Activated T-cell treated with anti-CD3 and anti-CD28 coated beads for 48 hours (primary cell): ENCODE results near the gene HEG1.

Source experiments
- DNase-seq: peaks from one replicate; pipeline ENCODE4 v3.0.0-alpha.2; 2020; ENCODE audit warnings: low read depth

HEG1 gene

DNA sequence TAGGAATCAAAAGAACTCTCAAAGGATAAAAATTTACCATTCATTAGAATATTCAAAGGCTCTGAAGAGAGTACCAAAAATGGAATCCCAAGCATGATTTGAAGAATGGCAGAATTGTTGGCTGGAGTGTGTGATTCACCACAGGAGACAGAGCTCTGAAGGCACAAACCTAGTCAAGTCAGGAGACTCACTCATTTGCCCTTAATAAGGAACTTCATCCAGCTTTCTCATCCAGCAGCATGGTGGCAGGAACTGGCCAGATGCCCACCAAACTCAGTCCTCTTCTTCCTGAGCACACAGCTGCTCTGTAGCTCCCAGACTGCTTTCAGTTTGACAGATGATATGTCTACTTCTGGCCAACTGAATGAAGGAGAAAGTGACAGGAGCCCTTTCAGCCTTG lies 16.5 kb upstream of the HEG1 start:
- DNase-seq, result no peak

DNA sequence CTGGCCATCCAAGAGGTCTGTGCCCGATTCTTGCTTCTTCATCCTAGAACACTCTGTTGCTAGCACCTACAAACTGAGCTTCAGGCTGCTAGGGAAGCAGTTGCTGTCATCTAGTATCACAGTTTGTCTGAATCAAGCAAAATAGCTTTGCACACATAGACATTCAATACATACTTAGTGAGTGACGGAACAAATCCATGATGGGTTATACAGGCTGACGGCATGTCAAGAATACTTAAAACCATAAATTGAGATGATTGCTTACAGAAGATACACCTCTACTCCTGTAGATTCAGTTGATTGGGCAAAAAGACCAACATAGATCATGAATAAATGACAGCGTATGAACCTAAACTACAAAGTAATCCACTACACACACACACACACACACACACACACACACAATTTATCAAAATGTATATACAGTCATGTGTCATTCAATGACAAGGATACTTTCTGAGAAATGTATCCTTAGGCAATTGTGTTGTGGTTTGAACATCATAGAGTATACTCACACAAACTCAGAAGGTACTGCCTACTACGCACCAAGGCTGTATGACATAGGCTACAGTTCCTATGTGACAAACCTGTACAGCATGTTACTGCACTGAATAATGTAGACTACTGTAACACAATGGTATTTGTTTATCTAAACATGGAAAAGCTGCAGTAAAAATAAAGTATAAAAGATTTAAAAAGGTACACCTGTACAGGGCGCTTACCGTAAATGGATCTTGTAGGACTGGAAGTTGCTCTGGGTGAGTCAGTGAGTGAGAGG lies 14.4 kb upstream of the HEG1 start:
- no peak for DNase-seq

GRCh38 chr3:125069452-125069851 lies 13.7 kb upstream of the HEG1 start:
- DNase-seq, result no peak

- DNase-seq, result no peak
Observed at GRCh38 chr3:125068265-125068664, 12.5 kb upstream of the HEG1 start.

GRCh38 chr3:125067225-125067624 lies 11.4 kb upstream of the HEG1 start:
- no peak for DNase-seq

DNA sequence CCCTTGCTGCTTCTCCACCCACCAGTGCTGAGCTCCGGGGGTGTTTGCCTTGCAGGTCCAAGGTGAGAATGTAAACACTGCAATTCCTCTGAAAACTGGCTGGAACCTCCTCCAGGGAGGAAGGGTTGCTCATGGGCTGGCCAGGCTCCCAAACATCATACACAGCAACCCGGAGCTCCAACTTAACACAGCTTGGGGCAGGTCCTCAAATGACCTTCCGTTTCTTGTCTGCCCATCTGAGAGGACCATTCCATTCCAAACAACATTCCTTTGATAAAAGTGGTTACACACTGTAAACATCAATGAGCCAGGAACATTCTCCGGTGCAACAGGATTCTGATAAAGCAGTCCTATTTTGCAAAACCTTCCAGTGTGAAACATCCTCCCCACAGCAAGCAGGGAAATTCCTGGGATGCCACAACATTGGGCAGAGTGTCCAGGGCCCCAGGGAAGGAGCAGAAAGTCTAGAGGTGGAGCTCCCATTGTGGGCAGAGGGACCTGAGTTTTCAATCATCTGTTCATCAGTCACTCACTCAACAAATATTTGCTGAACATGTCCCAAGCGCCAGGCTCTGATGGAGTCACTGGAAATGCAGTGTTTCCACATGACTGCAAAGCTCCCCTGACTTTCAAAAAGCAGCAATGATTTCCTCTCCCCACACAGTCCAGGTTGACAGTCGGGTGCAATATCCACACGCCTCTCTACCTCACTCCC lies 7.3 kb upstream of the HEG1 start:
- DNase-seq, result no peak

DNA sequence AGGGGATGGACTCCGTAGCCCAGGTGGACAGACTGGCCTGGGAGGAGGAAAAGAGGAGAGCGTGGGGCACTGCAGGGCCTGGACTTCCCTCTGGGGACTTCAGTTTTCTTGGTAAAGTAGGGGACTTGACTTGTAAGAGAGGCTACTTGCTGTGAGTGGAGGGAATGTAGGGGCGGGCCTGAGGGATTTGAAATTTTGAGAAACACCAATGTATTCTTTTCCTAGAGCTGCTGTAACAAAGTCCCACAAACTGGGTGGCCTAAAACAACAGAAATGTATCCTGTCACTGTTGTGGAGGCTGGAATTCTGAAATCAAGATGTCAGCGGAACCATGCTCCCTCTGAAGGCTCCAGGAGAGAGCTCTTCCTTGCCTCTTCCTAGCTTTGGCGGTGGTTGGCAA lies 5.8 kb upstream of the HEG1 start:
- no peak for DNase-seq

- DNase-seq, result no peak
Observed at GRCh38 chr3:125061170-125061569, 5.4 kb upstream of the HEG1 start.

DNA sequence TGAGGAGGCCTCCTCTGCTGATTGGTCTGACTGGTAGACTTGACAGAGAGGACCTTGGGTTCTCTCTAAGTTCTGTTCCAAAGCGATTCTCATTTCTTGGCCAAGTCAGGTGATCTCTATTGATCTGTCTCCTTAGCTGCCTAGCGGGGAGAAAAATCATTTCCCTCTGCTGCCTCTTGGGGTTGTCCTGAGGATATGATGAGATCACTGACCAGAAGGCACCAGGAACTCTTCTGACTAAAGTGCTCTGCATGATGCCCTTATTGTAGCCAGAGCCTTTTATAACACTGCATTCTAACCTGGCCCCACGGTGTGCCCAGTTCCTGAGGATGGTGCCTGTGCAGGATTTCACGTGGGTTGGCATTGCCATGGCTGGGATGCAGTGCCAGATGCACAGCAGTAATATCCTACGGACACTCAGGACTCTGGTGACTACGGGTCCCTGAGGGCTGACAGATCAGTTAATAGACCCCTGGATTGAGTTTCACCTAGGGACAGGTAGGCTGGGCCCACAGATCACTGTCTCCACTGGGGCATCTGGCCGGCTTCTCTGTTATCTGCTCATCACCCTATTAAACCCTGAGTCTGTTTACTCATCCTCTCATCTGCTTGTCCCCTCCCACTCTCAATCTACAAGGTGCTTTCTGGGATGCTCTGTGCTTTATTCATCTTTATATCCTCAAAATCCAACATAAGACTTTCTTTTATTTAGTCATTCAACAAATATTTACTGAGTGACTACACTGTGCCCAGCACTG lies 3.9 kb upstream of the HEG1 start:
- DNase-seq, result no peak

DNA sequence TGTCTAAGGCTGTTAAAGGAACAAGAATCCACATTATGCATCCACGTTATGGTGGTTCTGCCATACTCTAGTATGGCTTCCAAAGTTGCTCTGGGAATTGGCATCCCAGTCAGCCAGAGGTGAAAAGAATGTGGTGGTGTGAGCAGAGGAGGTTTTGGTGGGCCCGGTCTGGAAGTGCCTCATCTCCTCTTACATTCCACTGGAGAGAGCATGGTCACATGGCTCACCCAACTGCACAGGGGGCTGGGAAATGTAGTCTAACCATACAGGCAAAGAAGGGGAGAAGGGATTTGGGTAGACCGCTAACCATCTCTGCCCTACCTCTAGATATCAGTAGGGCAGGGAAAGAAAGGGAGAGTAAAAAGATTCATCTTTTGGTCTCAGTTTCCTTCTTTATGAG lies 3.2 kb upstream of the HEG1 start:
- DNase-seq, result no peak

GRCh38 chr3:125058529-125058928 lies 2.7 kb upstream of the HEG1 start:
- DNase-seq, result no peak

- DNase-seq, result no peak
Observed at GRCh38 chr3:125057186-125057850, 1.5 kb upstream of the HEG1 start.

- no peak for DNase-seq
Observed at GRCh38 chr3:125055331-125055912, 375 bp downstream of the HEG1 start.

- no peak for DNase-seq
Observed at GRCh38 chr3:125054449-125055329, 1.1 kb downstream of the HEG1 start.

GRCh38 chr3:125054062-125054448 lies 1.7 kb downstream of the HEG1 start:
- DNase-seq, result no peak

- DNase-seq, result no peak
Observed at GRCh38 chr3:125053304-125053699, 2.5 kb downstream of the HEG1 start.

- no peak for DNase-seq
Observed at GRCh38 chr3:125052624-125053303, 3.0 kb downstream of the HEG1 start.

DNA sequence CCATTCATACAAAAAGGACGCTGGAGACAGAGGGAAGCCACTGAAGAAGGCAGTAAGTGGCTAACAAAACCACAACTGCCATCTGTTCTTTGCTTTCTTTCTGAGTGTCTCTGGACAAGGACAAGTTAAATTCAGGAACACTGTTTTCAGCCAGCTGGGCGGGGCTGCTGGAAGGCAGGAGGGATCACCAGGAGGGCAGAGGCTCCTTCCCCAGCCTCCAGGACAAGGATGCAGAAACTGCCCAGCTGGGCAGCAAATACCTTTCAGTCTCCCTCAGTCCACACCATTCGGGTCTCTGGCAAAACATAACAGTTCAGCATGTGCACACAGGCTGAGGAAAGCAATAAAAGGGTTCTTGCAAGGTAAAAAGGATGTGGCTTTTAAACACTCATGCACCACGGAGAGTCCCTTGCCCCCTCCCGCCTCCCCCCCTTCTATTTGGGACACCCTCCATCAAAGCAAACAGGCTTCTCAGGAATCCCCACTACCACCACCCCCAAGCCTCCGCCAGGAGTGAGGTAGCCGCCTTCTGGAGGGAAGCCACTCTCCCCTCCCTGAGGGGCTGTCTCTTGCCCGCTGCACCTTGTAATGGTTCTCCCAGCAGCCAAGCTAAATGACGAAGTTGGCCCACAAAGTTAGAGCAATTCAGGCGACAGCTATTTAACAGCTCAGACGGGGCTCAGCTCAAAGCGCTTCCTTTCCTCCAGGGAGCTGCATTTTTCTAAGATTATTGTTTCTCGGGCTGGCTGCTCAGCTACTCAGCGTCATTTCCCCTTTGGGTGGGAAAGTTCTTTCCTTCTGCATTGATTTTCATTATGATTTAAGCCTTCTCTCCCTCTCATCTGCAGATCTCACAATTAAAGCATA lies 3.8 kb downstream of the HEG1 start:
- DNase-seq, result peak; percentile 36

GRCh38 chr3:125051205-125051604 lies 4.6 kb downstream of the HEG1 start:
- DNase-seq, result no peak
